ENCODE measurements around the gene RRP8. TPM values are rescaled to one million over a fixed set of nuclear protein-coding genes. Genes with fewer than 3 reads are reported as not detected.

Gene RRP8
- total RNA-seq, 1 donor from 2014 or later: 17.8 TPM

- Mint-ChIP-seq H3K9me3 (ENCODE audit: unreplicated experiment) (no peaks in the 10 kb centered on the region), H3K4me3 (ENCODE audit: unreplicated experiment) (no peak overlapping the region), H3K36me3 (ENCODE audit: unreplicated experiment) (peaks cover 17% of the 10 kb centered on the region), H3K27ac (ENCODE audit: unreplicated experiment) (no peak overlapping the region), H3K4me1 (ENCODE audit: unreplicated experiment) (peaks cover 2% of the 10 kb centered on the region), H3K27me3 (ENCODE audit: unreplicated experiment) (no peaks in the 10 kb centered on the region)
- no peak for TF ChIP-seq CTCF (IDR thresholded peaks at IDR 0.05)
- DNase-seq (ENCODE audit: extremely low spot score, unreplicated experiment): no peak
Observed at GRCh38 chr11:6620636-6621035, 17.2 kb upstream of the RRP8 start.

GRCh38 chr11:6619004-6619745 is 15.8 kb upstream of the RRP8 start, which contains the start of gene TPP1:
Gene TPP1 (minus strand): TSS chr11:6619422. CDS start chr11:6619400, 22 bp downstream.
- TF ChIP-seq CTCF (IDR thresholded peaks at IDR 0.05): no peak
- H3K4me3 Mint-ChIP-seq (ENCODE audit: unreplicated experiment): no peak within 1 kb of the TSS
- DNase-seq (ENCODE audit: extremely low spot score, unreplicated experiment): peak; percentile 95
- peaks cover 19% of the 10 kb centered on the region for H3K36me3 Mint-ChIP-seq (ENCODE audit: unreplicated experiment)
- no peak within 1 kb of the TSS for H3K27ac Mint-ChIP-seq (ENCODE audit: unreplicated experiment)
- H3K9me3 Mint-ChIP-seq (ENCODE audit: unreplicated experiment): no peaks in the 10 kb centered on the region
- peaks cover 2% of the 10 kb centered on the region for H3K4me1 Mint-ChIP-seq (ENCODE audit: unreplicated experiment)
- H3K27me3 Mint-ChIP-seq (ENCODE audit: unreplicated experiment): no peaks in the 10 kb centered on the region

- H3K27me3 Mint-ChIP-seq (ENCODE audit: unreplicated experiment): no peaks in the 10 kb centered on the region
- no peak overlapping the region for H3K27ac Mint-ChIP-seq (ENCODE audit: unreplicated experiment)
- no peak for TF ChIP-seq CTCF (IDR thresholded peaks at IDR 0.05)
- peaks cover 18% of the 10 kb centered on the region for H3K36me3 Mint-ChIP-seq (ENCODE audit: unreplicated experiment)
- H3K4me3 Mint-ChIP-seq (ENCODE audit: unreplicated experiment): no peak overlapping the region
- H3K9me3 Mint-ChIP-seq (ENCODE audit: unreplicated experiment): no peaks in the 10 kb centered on the region
- peaks cover 2% of the 10 kb centered on the region for H3K4me1 Mint-ChIP-seq (ENCODE audit: unreplicated experiment)
- DNase-seq (ENCODE audit: extremely low spot score, unreplicated experiment): no peak
Observed at GRCh38 chr11:6618117-6619003, 14.9 kb upstream of the RRP8 start.

- H3K36me3 Mint-ChIP-seq (ENCODE audit: unreplicated experiment): peaks cover 18% of the 10 kb centered on the region
- no peak overlapping the region for H3K27ac Mint-ChIP-seq (ENCODE audit: unreplicated experiment)
- H3K4me1 Mint-ChIP-seq (ENCODE audit: unreplicated experiment): peaks cover 2% of the 10 kb centered on the region
- no peak for TF ChIP-seq CTCF (IDR thresholded peaks at IDR 0.05)
- no peak overlapping the region for H3K4me3 Mint-ChIP-seq (ENCODE audit: unreplicated experiment)
- no peaks in the 10 kb centered on the region for H3K27me3 Mint-ChIP-seq (ENCODE audit: unreplicated experiment)
- DNase-seq (ENCODE audit: extremely low spot score, unreplicated experiment): no peak
- no peaks in the 10 kb centered on the region for H3K9me3 Mint-ChIP-seq (ENCODE audit: unreplicated experiment)
Observed at GRCh38 chr11:6617315-6617781, 13.9 kb upstream of the RRP8 start.
